Stimulated activated CD8-positive, alpha-beta memory T cell treated with anti-CD3 and anti-CD28 coated beads, Interleukin-4, amount 100 ng/mL, for 24 hours (primary cell): ENCODE results near the gene TPO.

Experiments used
- DNase-seq: peaks from one replicate; pipeline ENCODE4 v3.0.0-alpha.2; 2020; ENCODE audit warnings: low read depth

The TPO gene

DNA sequence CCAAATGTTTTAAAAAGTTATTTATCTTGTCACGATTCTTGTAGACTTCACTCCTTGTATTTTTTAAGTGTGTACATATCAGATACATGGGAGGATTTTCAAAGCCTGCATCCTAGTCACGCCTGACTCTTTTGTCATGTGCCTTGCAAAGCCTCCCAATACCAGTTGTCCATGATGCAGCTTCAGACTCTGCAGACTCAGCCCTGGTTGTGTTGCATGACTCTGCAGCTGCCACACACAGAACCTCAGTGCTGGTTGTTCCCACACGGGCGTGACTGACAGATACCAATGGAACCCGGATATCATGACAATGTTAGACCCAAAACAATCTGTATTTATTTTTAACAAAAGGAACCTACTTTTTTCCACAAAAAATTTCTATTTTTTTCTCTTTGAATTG is 38.2 kb downstream of the TPO start:
- no peak for DNase-seq

DNA sequence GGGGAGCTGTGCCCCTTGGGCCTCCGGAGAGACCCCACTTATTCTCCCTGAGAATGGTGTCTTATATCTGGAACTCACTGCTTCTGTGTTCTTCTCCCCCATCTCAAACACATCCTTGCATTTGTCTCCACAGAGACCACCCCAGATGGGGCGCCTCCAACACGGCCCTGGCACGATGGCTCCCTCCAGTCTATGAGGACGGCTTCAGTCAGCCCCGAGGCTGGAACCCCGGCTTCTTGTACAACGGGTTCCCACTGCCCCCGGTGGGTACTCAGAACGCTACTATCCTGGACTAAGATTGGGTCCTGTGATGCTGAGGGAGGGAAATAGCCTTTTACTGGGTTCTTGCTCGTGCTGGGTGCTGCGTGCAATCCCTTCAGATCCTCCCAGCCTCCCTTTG is 40.3 kb downstream of the TPO start:
- DNase-seq, result no peak

DNA sequence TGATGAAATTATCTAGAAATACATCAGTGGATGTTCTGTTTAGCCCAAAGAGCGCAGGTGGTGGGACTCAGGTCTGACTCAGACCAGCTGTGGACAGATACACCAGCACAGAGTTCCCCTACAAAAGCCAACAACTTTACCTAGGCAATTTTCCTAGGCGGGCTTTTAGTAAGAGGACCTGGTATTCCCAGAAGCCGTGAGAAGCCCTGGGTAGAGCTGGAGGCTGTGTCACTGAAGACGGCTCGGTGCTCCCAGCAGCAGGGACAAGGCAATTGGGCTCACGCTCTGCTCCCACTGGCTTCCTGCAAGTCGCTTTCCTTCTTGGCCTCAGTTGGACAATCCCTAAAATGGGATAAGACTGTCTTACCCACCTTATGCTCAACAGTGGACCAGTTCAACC is 41.1 kb downstream of the TPO start:
- DNase-seq, result no peak

DNA sequence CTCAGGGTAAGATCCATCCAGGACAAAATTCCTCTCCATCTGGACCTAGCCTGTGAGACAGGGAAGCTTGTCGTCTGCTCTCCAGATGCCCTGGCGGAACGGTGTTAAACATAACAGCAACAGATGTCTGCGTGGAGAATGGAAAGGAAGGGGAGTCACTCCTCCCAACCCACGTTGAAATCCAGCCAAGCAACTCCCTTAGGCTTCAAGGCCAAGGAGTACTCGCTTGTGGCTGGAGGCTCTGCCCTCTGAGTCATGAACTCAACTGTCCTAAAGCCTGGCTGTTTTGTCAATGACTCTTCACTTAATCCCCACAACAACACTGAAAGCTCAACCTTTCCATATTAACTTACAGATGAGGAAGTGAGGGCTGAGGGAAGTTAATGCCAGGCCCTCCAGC is 42.2 kb downstream of the TPO start:
- DNase-seq, result no peak

DNA sequence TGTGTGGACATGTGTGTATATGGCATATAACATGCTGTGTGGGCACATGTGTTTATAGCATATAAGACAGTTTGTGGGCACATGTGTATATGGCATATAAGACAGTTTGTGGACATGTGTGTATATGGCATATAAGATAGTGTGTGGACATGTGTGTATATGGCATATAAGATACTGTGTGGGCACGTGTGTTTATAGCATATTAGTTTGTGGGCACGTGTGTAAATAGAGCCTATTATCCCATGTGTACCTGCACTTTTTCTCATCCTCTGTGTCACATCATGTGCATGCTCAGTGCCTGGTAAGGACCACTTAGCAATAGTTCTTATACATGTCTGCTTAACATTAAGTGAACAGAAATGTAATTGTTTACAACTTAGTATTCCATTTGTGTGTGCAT is 45.2 kb downstream of the TPO start:
- no peak for DNase-seq

DNA sequence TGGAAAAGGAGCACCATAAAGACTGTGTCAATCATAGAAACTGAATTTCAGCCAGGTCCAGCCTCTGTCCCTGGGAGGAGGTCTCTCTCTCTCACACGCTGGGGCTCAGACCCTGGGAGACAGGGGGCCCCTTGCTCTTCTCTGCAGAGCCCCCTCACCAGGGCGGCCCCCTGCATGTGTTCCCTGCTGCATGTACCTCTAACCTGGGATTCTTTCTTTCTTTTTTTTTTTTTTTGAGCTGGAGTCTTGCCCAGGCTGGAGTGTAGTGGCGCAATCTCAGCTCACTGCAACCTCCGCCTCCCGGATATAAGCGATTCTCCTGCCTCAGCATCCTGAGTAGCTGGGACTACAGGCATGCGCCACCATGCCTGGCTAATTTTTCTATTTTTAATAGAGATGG is 46.5 kb downstream of the TPO start:
- DNase-seq, result no peak

DNA sequence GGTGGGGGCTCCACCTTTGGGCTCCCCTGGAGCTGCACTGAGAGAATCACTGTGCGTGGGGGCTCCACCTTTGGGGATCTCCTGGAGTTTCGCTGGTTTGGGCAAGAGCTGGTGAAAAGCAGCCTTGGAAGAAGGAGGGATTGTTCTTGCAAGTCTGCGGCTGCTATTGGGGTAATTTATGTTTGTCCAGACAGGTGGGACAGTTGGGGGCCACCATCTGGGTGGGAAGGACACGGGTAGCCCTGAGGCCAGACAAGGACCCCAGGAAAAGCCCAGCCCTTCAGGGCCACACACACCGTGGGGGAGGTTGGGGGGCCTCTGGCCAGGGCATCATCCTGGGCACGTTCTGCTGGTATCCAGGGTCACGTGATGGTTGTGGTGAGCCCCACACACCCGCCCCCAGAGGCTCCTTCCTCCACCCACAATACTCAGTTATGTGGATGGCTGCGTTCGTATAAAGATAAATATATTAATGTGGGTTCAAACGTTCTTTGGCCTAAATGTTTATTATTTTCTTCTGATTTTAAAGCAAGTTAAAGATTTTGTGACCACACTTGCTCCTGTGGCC is 47.7 kb downstream of the TPO start:
- DNase-seq, result no peak

DNA sequence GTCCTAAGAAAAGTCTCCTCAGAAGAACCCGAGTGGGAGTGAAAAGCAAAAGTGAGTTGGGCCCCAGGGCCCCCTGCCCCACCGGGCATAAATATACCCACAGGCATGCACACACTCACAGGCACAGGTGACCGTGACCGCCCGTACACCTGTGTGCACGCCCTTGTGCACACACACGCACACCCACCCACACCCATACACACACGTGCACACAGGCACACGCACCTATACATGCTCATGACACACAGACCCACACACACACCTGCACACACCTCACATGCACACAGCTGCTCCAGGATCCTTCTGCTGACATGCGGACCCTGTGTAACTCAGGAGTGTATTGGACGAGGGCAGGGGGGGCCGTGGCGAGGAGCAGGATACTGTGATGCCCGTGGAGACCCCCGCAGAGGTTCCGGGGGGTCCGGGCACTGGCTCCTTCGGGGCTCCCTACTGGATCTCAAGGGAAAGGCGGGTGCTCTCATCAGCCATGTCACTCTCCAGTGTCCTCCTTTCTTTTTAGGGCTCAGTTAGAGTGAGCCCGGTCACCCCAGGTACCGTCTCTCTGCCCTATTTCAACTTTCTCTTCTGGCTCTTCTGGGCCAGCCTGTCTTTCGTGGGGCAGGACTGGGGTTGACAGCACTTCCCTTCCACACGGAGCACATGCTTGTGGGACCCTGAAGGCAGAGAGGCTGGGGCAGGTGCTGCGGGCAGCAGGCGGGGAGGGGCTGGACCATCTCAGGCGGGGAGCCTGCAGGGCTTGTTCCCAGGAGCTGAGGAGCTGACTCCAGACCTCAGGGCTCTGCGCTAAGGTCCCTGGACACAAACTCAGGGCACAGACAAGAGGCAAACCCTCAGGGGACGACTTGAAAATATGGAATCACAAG is 48.5 kb downstream of the TPO start:
- DNase-seq, result no peak

DNA sequence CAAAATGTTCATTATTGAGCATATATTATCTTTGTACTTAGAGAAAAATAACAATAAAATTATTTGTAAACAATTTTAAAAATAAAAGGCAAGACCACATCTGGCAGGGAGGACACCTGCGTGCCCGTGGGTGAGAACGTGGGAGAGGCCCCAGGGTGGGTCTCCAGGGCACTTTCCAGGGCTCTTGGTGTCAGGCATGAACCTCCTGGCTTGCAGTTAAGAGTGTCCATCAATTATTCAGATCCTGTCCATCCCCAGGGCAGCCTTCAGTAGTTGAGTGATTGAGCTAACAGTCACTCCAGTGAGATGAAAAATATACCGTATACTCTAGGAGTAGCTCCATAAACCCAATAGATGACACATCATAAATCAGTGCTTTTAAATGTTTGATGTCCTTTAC is 49.7 kb downstream of the TPO start:
- no peak for DNase-seq

DNA sequence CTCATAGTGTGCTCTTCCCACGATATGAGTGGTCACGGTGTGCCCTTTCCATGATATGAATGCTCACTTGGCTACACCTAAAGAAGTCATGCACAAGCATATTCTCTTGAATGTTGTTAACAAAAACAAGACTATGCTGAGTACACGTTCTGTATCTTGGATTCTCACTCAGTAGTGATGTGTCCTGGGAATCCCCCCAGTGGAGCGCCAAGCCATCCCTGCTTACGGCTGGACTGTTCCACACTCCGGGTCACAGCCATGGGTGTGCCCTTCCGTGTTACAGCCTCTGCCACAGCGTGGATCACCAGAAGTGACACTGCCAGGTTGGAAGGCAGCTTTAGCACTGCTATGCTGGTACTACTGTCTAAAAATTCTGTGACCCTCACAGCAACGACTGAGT is 59.1 kb downstream of the TPO start:
- no peak for DNase-seq

DNA sequence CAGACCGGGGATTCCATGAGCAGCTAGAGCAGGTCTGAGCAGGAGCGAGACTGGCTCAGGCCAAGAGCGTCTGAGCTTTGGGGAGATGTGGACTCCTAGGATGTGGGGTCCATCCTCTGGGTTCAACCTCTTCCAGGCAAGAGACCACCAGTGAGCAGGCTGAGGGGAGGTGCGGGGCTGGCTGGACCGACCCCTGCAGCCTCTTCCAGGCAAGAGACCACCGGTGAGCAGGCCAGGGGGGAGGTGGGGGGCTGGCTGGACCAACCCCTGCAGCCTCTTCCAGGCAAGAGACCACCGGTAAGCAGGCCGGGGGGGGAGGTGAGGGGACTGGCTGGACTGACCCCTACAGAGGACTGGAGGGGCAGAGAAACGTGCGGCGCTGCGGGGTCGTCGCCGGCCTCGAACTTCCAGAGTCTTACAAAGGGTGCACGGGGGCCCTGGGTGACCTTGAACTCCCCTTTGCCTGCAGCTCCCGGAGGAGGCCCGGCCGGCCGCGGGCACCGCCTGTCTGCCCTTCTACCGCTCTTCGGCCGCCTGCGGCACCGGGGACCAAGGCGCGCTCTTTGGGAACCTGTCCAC is 63.4 kb downstream of the TPO start:
- DNase-seq, result no peak

DNA sequence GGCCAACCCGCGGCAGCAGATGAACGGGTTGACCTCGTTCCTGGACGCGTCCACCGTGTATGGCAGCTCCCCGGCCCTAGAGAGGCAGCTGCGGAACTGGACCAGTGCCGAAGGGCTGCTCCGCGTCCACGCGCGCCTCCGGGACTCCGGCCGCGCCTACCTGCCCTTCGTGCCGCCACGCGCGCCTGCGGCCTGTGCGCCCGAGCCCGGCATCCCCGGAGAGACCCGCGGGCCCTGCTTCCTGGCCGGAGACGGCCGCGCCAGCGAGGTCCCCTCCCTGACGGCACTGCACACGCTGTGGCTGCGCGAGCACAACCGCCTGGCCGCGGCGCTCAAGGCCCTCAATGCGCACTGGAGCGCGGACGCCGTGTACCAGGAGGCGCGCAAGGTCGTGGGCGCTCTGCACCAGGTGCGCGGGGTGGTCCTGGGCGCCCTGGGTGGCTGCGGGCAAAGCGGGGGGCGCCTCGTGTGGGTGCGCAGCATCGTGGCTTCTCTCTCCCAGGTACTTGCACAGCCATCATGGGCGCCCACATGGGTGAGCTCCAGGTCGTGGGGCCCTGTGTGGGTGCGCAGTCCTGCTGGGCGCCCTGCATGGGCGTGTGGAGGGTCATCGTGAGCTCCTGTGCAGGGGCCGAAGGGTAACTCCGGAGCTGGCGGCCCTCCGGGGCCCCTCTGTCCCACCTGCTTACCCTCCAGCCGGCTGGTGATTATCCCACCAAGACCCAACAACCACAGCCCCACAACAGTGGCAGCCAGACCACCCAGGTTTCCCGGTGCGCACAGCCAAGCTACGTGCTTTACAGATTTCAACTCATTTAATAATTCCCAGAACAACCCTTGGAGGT is 64.2 kb downstream of the TPO start:
- no peak for DNase-seq

DNA sequence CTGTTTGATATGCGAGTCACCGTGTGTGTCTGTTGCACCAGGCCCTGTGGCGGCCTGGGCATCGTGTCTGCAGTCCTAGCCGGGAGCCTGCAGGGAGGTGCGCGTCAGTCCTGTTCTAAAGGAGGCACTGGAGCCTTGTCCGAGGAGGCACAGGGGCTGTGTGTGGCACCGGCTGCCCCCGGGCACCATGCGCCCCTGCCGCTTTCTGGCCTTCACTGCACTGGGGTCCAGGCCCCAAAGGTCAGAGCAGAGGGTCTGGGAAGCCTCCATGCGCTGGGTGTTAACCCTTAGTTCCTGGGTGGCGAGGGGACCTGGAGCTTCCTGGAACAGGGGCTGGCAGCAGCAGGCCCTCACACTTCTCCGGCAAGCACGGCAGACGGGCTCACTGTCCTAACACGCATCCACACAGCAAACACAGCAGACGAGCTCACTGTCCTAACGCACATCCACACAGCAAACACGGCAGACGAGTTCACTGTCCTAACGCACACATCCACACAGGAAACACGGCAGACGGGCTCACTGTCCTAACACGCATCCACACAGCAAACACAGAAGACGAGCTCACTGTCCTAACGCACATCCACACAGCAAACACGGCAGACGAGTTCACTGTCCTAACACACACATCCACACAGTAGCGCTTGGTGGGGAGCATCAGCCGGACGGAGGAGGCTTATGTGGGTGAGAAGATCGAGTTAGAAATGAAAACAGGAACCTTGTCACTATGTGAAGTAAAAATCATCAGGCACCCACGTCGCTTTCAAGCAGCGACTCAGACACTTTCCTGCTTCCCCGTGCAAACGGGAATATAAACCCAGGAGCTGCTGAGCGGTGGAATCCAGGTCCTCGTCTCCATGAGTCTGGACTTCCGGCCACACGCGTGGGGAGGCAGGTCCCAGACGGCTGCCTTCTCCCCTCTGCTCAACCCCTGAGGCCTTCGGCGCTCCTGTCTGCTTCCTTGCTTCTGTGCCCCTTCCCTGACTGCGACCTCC is 65.3 kb downstream of the TPO start:
- DNase-seq, result no peak

DNA sequence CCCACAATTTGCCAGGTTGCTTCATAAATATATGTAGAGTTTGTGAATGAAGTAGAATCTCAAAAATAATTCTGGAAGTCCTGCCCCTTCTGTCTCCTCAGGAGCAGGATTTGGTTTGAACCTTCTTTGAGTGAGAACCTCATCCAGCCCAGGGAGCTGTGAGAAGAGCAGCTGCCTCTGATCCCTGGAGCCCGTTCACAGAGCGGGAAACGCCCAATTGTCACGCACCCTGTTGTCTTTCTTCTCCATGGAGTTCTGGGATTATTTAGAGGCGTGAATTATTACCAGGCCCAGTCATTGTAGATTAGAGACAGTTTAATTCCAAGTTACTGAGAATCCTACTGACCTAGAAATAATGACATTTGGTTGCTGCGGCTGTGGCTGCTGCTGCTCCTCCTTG is 66.1 kb downstream of the TPO start:
- DNase-seq, result no peak

DNA sequence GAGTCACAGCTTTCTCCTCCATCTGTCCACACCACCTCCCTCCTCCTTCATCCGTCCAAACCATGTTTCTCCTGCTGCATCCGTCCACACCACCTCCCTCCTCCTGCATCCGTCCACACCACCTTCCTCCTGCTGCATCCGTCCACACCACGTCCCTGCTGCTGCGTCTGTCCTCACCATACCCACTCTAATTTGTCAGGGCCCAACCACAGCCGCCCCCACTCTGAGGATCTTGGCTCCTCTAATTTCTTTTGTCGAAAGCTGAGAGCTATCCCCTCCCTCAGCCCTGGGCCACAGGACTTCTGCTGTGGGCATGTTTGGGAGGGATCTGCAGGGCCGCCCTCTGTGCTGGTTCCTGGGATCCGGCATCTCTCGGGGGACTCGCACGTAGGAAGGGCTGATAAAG is 67.4 kb downstream of the TPO start:
- no peak for DNase-seq

DNA sequence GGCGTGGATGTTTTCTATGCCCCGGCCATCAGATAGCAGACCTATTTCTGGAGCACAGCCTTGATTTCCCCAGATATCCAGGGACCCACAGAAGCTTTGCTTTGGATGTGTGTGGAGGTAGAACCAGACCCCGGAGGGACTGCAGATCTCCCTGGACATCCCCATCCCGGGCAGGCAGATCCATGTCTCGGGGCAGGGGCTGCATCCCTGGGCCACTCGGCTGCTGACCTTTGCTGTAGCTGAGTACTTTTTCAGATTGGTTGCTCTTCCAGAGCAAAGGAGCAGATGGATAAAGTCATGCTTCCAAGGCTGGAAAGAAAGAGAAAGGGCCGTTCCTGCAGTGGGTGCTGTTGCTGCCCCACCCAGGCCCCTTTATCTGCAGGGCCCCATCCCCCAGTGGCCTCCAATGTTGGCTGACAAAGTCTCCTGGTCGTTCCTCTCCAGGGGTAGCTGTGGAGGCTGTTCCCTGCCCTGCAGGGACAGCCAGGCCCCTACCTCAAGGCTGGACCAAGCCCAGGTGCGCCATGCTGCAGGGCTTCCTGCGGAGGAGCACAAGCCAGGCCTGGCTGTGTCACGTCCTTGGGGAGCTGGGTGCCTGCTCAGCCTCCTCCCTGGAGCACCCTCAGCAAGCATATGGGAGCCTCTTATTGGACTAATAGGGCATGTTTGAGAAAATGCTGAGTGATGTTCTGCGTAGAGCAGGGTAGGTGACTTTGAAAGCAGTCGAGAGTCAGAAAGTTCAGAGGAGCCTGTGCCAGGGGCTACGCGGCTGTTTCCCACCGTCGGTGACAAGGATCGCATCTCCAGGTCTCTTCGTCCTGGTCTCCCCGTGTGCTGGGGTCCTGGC is 68.4 kb downstream of the TPO start:
- DNase-seq, result no peak

DNA sequence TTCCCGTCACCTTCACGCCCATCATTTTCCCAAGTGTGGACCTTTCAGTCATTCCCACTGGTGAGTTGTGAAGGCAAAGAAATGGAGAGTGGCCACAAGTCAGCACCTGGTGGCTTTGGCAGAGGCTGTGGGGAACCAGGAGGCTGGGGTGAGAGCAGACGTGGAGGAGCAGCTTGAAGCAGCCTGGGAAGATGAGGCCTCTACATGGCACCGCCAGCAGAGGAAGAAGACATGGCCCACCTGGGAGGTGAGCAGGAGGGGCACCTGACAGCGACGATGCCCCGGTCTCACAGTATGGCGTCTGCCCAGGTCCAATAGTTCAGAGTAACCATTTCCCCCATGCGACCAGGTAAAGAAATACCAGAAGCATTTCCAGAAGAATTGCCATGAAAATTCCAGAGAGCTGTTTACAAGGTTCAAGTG is 69.0 kb downstream of the TPO start:
- DNase-seq, result no peak

DNA sequence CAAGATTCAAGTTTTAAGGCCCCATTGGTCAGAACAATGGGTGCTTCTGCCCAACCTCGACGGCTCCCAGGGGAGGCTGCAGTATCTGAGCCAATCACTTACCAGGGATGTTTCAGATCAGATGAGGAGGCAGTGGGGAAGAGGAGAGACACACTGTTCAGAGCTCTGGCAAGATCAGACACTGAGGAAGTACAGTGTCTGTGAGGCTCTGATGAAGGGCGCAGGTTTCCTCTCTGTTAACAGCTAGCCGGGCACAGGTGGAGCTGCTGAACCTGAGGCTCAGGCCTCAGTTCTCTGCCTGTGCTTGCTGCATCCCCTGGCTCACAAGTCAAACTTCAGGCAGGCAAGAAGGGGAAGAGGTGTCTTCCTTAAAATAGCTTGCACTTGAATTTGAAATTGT is 69.7 kb downstream of the TPO start:
- no peak for DNase-seq

DNA sequence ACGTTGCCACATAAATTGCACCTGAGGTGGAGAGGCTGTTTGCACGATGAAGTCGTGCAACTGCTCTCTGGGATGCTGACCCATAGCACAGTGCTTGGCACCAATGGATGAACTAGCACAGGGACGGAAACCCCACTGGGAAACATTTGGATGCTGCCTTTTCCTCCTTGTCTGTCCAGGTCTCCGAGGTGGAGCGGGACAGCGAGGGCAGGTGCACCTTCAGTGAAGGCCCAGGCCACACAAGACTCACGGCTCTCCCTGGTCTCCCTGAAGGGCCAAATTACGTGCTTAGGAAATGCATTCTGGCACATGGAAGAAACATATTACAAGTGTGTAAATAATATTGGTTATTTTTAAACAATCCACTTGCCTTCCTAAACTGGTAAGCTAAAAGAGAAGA is 70.3 kb downstream of the TPO start:
- no peak for DNase-seq

DNA sequence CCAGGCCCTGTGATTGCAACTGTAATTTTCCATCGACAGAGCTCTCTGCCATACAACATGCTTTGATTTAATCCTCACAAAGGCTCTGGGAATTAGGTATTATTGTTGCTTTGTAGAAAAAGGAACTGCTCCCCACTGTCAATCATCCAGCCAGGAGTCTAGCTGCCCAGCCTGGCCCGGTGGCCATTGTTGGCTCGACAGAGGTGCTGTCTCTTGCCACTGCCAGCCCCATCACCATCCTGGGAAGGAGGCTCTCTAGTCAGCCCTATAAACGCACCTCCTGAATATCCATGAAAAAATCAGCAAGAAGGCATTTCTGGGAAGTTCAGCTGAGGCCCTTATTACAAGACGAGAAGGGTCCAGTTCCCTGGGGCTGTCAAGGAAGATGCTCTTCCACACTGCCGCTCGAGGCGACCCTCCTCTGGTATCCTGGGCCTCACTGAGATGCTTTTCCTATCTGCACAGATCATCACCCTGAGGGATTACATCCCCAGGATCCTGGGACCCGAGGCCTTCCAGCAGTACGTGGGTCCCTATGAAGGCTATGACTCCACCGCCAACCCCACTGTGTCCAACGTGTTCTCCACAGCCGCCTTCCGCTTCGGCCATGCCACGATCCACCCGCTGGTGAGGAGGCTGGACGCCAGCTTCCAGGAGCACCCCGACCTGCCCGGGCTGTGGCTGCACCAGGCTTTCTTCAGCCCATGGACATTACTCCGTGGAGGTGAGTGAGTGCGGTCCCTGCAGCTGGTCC is 71.0 kb downstream of the TPO start:
- DNase-seq, result no peak
